ENCODE data around the gene GPRC5B. TPM values are rescaled to one million over a fixed set of nuclear protein-coding genes. Genes with fewer than 3 reads are reported as not detected.

The GPRC5B gene
- total RNA-seq, 1 donor from 2014 or later: 39.3 TPM

DNA sequence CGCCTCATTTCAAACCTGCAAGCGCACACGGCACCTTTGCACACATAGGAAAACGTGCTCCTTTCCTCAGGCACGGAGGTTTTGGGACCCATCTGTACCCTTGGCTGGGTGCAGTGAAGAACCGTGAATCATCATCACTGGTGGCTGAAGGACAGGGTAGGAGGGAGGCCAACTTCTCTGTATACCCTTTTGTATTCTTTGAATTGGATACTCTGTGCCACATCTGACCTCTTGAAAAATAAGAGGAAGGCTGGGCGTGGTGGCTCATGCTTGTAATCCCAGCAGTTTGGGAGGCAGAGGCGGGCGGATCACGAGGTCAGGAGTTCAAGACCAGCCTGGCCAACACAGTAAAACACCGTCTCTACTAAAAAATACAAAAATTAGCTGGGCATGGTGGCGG is 11.7 kb downstream of the GPRC5B start:
- DNase-seq (ENCODE audit: low read depth in 2 of 2): no peak

GRCh38 chr16:19872179-19872863 is 12.3 kb downstream of the GPRC5B start:
- no peak for DNase-seq (ENCODE audit: low read depth in 2 of 2)

DNA sequence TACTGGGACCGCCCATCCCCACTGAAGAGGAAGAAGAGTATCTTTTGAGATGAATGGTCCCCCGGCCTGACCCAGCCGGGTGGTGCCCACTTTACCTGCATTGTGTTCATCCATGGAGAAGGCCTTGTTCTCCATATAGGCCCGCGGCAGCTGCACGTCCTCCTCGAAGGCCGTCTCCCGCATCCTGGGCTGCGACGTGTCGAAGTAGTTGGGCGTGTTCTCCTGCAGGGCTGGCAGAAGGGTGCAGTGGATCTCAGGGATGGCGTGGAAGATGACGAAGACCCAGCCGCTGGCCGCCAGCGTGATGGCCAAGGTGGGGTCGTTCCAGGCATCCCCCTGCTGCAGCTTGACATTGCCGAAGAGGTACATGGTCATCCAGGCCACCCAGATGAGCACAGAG is 12.9 kb downstream of the GPRC5B start:
- no peak for DNase-seq (ENCODE audit: low read depth in 2 of 2)

- DNase-seq (ENCODE audit: low read depth in 2 of 2): no peak
These were observed 16.2 kb downstream of the GPRC5B start for GRCh38 chr16:19868421-19868820.

DNA sequence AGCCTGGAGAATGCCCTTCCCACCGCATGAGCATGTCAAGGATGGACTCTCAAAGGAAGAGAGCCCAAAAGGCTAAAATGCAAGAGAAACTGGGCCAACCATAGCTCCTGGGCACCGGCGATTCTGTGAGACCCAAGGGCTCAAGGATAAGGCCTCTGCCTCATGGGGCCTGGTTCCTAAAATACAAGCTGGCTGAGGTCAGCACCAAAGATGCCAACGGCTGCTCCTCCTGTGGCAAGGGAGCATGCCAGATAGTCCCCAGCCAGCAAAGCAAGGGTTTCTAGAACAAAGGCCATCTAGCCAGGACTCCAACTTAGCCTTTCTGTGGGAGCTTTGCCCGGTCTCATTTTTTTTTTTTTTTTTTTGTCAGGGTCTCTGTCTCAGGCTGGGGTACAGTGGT is 20.1 kb downstream of the GPRC5B start:
- DNase-seq (ENCODE audit: low read depth in 2 of 2): no peak

DNA sequence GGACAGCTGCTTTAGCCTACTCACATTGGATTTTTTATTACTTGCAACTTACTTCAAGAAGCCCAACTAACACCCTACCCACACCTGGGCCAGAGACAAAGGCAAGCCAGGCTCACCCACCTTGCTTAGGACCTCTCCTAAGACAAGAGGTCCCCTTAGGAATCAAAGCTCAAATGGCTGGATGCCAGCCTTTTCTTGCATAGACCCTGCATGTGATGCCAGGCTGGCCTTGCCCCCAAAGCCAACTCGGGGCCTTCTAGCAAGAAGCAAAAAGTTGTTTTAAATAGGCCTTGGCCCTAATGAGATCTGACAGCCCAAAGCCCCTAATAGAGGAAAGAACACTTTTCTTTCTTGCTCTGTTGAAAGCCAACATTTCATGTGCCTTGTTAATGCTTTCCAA is 20.7 kb downstream of the GPRC5B start:
- DNase-seq (ENCODE audit: low read depth in 2 of 2): no peak

DNA sequence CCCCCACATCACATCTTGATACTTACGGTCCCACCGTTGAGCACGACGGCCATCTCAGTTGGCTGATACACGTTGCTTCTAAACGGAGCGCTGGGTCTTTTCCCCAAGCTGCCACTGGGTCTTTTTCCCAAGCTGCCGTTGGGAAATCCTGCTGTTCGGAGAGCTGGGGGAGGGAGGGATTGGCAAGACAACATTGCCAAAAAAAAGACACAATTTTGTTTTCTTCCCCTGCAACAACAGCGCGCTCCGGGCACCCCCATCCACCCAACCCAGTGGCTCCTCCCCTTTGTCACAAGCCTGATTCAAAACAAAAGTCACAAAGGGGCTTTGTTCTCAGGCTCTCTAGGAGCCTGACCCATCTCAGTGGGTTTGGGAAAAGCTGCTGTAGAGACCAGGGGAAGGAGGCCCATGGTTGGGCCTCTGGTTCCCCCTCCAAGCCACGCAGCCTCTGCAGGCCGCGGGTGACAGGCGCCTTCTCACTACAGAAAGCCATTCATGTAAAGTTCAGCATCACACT is 22.8 kb downstream of the GPRC5B start:
- no peak for DNase-seq (ENCODE audit: low read depth in 2 of 2)

- no peak for DNase-seq (ENCODE audit: low read depth in 2 of 2)
These were observed 23.5 kb downstream of the GPRC5B start for GRCh38 chr16:19861133-19861532.

DNA sequence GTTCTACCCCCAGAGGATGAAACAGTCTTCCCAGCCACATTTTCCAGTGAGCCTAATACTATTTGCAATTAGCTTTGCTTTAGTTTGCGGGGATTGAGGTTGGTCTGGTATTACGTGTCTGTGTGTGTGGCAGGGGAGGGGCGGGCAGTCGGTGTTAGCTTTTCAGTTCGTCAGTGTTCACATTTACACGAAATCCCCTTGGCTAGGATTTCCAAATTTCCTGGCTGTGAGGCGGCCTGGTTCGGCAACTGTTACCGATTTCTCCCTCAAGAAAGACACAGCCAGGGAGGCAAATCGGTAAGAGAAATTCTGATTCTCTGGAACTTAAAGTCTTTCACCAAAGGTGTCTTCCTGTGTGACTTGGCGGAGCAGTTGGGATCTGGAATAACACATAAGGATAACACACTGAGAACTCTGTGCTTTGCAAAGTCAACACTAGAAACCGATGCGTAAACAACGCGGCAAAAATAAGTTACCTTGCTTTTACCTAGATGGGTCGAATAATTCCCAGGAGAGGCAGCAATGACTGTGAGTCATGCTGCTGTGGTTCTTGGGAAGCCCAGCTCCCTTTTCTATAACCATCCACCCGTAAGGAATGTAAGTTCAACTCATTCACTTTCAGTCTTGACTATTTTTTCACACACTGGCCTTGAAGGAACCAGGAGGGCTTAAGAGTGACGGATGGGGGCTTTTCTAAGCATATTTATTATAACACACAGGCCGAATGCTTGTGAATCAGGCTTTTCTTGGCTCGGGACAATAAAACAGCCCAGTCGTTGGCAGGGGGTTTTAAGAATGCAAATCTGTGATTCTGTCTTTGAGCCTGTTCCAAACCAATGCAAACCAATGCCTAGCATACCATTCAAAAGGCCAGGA is 24.2 kb downstream of the GPRC5B start:
- no peak for DNase-seq (ENCODE audit: low read depth in 2 of 2)

GRCh38 chr16:19859603-19860002 is 25.0 kb downstream of the GPRC5B start:
- no peak for DNase-seq (ENCODE audit: low read depth in 2 of 2)

DNA sequence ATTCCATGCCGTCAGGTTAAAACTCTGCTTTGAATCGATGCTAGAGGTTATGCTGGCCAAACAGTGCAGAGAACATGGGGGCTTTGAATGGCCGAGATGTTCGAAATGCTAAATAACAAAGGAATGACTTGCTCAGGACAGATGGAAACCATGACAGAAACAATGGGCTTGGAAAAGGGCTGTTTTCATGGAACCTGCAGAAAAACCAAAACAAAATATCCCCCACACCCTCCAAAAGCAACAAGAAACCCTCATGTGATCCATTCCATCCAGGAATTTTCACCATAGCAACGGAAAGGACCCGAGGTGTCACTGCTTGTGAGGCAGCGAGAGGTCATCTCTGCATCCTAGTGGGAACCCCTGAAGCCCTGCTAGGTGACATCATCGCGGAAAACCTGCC is 25.5 kb downstream of the GPRC5B start:
- DNase-seq (ENCODE audit: low read depth in 2 of 2): no peak

- peak; percentile 70 to 86 for DNase-seq (ENCODE audit: low read depth in 2 of 2)
These were observed 26.2 kb downstream of the GPRC5B start for GRCh38 chr16:19858340-19859018.

DNA sequence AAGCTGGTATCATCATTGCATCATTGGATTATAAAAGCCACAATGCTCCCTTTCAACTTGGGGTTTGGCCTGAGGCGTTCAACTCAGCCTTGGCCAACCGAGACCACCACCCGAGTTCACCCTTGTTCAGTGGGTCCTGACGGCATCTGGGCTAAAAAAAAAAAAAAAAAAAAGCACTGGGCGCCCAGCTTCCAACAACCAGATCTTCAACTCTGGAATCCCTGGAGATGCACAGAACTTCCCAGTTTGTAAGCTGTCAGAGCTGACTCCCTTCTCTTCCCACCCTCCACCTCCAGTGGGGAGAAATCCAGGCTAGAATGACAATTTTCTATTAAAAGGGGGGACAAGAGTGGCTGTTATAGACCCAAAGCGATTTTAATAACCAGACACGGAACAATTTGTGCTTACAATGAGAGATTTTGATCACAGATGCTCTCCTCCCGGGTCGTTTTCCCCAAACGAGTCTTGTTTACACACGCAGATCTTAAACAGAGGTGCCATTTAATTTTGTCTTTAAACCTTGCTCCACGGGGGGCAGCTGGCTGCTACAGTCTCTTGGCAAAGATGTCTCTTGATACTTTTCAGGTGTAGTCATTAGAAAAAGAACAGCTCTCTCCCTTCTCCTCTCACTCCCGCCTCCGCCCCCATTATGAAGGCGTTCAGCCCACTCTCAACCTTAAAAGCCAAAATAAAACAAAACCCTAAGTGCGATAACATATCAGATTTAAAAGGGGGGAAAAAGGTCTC is 26.9 kb downstream of the GPRC5B start:
- DNase-seq (ENCODE audit: low read depth in 2 of 2): no peak

GRCh38 chr16:19856120-19856519 is 28.5 kb downstream of the GPRC5B start:
- no peak for DNase-seq (ENCODE audit: low read depth in 2 of 2)

DNA sequence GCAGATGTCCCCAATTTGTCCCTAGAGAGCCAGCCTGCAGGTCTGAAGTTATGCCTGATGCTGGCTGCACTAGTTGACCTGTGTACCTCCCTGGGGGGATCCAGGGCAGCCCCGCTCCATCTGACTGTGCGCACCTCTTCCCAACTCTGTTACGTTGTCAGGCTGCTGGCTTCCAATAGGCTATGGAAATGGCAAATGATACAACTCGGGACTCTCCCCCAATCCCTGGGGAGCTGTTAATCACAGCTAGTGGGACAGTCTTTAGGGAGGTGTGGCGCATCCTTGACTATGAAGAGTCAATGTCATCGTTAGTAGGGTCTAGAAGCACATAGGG is 30.1 kb downstream of the GPRC5B start:
- DNase-seq (ENCODE audit: low read depth in 2 of 2): no peak

- DNase-seq (ENCODE audit: low read depth in 2 of 2): no peak
These were observed 30.7 kb downstream of the GPRC5B start for GRCh38 chr16:19853742-19854542.

DNA sequence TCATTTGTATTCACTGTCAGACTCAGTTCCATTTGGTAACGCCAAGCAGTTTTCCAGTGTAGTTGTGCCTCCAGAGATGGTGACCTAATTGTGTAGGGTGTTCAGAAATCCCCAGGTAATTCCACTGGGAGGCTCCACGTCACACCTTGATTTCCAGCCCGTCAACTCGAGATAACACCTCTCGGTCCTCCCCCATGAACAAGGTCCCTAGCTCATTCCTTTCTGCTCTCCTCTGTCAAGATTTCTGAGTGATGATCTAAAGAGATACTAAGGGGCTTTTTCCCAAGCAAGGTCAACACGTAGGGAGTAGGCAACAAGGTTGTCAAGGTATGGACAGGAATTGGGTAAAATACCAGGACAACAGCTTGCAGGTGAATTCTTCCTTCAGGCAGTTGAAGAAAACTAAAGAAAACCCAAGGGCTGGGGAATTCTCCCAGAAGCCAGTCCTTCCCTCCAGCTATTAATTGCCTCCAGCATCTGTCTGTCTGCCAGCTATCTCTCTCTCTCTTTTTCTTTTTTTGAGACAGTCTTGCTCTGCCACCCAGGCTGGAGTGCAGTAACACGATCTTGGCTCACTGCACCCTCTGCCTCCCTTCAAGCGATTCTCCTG is 31.4 kb downstream of the GPRC5B start:
- DNase-seq (ENCODE audit: low read depth in 2 of 2): no peak

GRCh38 chr16:19851476-19851875 is 33.2 kb downstream of the GPRC5B start:
- peak; percentile 15 to 36 for DNase-seq (ENCODE audit: low read depth in 2 of 2)

- no peak for DNase-seq (ENCODE audit: low read depth in 2 of 2)
These were observed 34.4 kb downstream of the GPRC5B start for GRCh38 chr16:19850131-19850817.

DNA sequence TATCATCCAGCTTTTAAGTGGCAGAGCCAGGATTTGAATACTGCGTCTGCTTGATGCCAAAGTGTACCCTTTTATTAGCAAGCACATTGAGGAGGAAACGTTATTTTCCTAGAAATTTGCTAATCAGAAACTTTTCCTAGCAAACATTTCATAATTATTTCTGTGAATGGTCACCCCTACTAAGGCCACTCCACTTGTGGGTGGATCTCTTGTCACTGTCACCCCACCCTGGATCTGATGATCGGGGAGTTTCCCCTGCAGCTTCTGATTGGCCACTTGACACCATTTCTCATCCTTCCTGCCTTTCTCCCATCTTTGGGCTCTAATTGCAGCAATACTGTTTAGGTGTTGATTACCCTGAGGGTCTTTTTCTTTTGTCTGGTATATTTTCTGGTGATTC is 35.9 kb downstream of the GPRC5B start:
- DNase-seq (ENCODE audit: low read depth in 2 of 2): no peak
